Raji (cell line): Measurements from ENCODE around the gene SAT1.

ENCODE experiments used
- POLR2A ChIP-seq: IDR thresholded peaks from 2 replicates; pipeline ENCODE4 v1.6.1; 2011; ENCODE audit warnings: low read depth, low read length, control low read depth; ENCODE audit not compliant: insufficient read depth

Gene SAT1

GRCh38 chrX:23766650-23767551 is 16.1 kb upstream of the SAT1 start:
- TF ChIP-seq POLR2A, result peak; percentile 54

- no peak for TF ChIP-seq POLR2A
These were observed 12.8 kb upstream of the SAT1 start for GRCh38 chrX:23770142-23770541.

- TF ChIP-seq POLR2A, result no peak
These were observed 9.3 kb upstream of the SAT1 start for GRCh38 chrX:23773601-23774175.

GRCh38 chrX:23776363-23776762 is 6.6 kb upstream of the SAT1 start:
- TF ChIP-seq POLR2A, result no peak

GRCh38 chrX:23779025-23779424 is 3.9 kb upstream of the SAT1 start:
- no peak for TF ChIP-seq POLR2A

GRCh38 chrX:23782455-23782854 is 518 bp upstream of the SAT1 start:
- TF ChIP-seq POLR2A, result no peak

GRCh38 chrX:23783589-23784469 is 856 bp downstream of the SAT1 start:
- TF ChIP-seq POLR2A, result no peak

- no peak for TF ChIP-seq POLR2A
These were observed 1.7 kb downstream of the SAT1 start for GRCh38 chrX:23784470-23785331.

- TF ChIP-seq POLR2A, result no peak
These were observed 2.6 kb downstream of the SAT1 start for GRCh38 chrX:23785580-23785979.

GRCh38 chrX:23786268-23786815 is 3.4 kb downstream of the SAT1 start:
- no peak for TF ChIP-seq POLR2A

- TF ChIP-seq POLR2A, result no peak
These were observed 4.8 kb downstream of the SAT1 start for GRCh38 chrX:23787745-23788118.

GRCh38 chrX:23788521-23788920 is 5.5 kb downstream of the SAT1 start:
- TF ChIP-seq POLR2A, result no peak

GRCh38 chrX:23788946-23789345 is 6.0 kb downstream of the SAT1 start:
- TF ChIP-seq POLR2A, result no peak

GRCh38 chrX:23789386-23790154 is 6.6 kb downstream of the SAT1 start:
- TF ChIP-seq POLR2A, result no peak

- TF ChIP-seq POLR2A, result no peak
These were observed 7.2 kb downstream of the SAT1 start for GRCh38 chrX:23790155-23790497.
